C4-2B (cell line): ENCODE data around the gene GTF3A.

ENCODE experiments used
- H3K27ac ChIP-seq: fragments of 450-650 bp; 2 replicates; pipeline ENCODE4 v1.5.1; 2017
- ZFX ChIP-seq: fragments of 450-650 bp; IDR thresholded peaks from 2 replicates; pipeline ENCODE4 v1.6.1; 2017
- TF ChIP-seq, protein P1 (sequence below): fragments of 450-650 bp; conservative IDR thresholded peaks from 2 replicates; pipeline ENCODE4 v1.5.1; 2017; ENCODE audit warnings: mild to moderate bottlenecking

Gene GTF3A

DNA sequence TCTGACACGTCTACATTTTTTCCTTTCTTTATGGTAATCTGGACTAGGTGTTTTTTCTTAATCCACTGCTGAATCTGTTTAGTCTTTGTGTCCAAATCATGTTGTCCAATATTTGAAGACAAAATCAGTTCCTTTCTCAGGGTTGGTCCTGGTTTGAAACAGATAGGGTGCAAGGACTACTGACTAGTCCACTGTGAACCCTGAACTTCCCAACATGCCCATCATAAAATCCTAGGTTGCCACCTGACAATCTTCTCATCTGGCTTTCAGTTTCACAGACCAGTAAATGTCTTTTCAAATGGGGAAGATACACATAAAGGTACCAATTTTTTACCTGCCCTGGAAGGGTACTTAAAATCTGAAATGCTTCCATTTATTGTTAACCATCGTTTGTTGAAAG lies 12.7 kb downstream of the GTF3A start:
- TF ChIP-seq, protein P1, sequence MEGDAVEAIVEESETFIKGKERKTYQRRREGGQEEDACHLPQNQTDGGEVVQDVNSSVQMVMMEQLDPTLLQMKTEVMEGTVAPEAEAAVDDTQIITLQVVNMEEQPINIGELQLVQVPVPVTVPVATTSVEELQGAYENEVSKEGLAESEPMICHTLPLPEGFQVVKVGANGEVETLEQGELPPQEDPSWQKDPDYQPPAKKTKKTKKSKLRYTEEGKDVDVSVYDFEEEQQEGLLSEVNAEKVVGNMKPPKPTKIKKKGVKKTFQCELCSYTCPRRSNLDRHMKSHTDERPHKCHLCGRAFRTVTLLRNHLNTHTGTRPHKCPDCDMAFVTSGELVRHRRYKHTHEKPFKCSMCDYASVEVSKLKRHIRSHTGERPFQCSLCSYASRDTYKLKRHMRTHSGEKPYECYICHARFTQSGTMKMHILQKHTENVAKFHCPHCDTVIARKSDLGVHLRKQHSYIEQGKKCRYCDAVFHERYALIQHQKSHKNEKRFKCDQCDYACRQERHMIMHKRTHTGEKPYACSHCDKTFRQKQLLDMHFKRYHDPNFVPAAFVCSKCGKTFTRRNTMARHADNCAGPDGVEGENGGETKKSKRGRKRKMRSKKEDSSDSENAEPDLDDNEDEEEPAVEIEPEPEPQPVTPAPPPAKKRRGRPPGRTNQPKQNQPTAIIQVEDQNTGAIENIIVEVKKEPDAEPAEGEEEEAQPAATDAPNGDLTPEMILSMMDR: no peak
- no peak for TF ChIP-seq ZFX

DNA sequence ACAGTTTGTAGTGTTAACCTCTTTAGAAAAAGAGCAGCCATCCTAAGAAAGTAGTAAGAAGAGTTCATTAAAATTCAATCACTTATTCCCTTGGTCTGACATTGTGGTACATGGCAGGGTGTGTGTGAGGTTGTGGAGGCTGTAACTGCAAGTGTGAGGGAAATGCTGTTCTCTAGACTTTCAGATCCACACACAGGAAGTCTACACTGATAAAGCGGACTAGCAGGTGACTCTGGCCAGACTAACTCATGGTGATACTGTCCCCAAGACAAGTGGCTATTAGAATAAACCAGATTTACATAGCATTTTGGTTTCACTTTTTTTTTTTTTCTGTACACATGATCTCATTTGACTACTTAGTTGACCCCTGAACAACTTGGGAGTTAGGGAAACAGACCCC lies 16.0 kb downstream of the GTF3A start:
- TF ChIP-seq, protein P1: no peak
- no peak for TF ChIP-seq ZFX

More for the DNA sequence above, 12.7 kb downstream of the GTF3A start:
- no peak overlapping the region for H3K27ac ChIP-seq

DNA sequence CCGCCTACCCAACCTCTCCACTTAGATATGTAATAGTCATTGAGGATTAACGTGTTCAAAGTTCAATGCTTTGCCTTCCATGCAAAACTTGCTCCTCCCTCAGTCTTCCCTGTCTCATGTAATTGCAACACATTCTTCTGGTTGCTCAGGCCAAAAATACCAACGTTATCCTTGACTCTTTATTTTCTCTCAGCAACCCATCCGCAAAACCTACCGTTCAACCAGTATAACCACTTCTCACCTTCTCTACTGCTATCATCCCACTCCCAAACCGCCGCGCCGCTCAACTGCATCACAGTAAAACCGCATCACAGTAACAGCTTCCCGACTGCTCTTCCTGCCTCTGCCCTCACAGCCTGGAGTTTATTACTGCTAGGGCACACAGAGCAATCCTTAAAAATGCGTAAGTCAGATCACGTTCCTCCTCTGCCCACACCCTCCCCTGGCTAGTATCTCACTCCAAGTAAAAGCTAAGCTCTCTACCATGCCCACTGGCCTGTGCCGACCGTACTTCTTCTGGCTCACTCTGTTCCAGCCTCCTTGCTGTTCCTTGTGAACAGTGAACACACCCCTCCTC lies 17.7 kb downstream of the GTF3A start:
- H3K27ac ChIP-seq: peak overlapping the region; percentile 17
- TF ChIP-seq, protein P1: no peak
- no peak for TF ChIP-seq ZFX

More for the DNA sequence above, 16.0 kb downstream of the GTF3A start:
- no peak overlapping the region for H3K27ac ChIP-seq

DNA sequence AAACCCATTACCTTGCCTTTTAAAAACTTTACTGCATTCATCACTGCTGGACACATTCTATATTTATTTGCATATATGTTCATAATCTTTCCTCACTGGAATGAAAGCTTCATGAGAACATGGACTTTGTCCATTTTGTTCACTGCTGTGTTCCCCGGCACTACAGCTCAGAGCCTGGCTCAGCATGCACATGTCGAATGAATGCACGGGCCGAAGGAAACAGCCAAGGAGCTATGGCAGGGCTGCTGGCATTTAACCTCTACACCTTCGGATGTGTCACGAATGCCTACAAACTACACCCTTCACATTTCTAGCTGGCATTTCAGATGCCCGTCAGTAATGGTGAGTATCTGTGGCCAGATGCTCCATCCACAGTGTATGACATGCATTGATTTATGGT lies 18.4 kb downstream of the GTF3A start:
- H3K27ac ChIP-seq: peak overlapping the region; percentile 17
- TF ChIP-seq ZFX: no peak
- TF ChIP-seq, protein P1: no peak

DNA sequence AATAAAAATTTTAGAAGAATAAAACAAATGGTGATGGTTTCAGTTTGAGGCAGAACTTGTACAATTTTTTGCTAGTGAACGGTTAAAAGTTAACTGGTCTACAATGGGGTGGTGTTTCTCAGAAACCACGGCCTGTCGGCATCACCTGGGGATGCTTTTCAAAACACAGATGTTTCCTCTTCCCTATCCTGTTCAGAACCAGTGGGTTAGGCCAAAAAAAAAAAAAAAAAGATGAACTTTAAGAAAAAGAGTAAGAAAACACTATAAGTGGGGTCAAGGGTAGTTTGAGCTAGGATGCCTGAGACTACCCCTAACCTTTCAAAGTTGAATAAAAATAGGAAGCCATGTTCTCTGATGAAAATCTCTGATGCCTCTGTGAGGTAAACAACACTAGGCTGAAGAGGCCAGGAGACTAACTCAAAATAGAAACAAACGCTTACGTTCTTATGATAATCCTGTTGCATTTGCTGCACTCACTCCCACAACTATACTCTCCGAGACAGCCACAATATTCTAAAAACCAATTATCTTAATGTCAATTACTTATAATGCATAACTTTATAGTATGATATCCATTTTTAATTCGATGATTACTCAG lies 22.7 kb downstream of the GTF3A start:
- TF ChIP-seq, protein P1: no peak
- TF ChIP-seq ZFX: no peak
- H3K27ac ChIP-seq: no peak overlapping the region

DNA sequence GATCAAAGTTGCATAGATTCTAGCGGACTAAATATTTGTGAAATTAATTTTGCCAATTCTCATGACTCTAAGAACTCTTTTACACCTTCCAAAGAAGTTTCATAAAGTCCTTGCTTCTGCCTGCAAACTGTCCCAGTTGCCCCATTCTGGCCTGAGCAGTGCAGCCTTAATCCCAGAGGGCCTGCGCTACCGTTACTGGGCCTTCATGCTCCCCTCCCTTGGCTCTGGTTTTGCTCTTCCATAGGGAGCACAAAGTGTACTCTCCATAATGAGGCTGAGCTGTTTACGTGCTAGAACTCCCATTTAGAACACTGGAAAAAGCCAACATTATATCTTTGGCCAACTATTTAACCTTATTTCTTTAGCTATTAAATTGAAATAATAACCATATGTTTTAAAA lies 23.9 kb downstream of the GTF3A start:
- peak overlapping the region; percentile 95 for H3K27ac ChIP-seq
- TF ChIP-seq ZFX: no peak
- TF ChIP-seq, protein P1: no peak

DNA sequence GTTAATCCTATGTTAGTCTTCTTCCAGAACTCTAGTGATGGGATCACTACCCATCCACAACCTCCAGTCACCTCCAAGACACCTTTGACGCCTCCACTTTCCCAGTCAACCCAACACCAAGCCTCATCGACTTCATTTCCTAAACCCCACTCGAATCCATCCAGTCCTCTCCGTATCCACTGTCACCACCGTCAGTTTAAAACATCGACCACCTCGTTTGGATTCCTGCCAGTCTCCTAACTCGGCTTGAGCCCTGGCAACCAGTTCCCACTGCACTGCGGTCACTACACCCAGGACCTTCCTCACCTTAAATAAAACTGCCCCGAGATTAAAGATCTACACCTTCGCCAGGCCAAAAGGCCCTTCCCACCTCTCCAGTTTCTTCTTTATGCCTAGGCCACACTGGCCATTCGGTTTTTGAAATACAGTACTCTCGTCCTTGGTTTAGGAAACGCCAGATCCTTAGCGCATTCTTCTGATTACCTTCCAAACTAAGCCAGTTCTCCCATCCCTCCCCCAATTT lies 24.7 kb downstream of the GTF3A start:
- peak overlapping the region; percentile 95 for H3K27ac ChIP-seq
- no peak for TF ChIP-seq ZFX
- TF ChIP-seq, protein P1: no peak
